Keratinocyte (primary cell): Measurements from ENCODE around the gene PXDN. TPM values are rescaled to one million over a fixed set of nuclear protein-coding genes. Genes with fewer than 3 reads are reported as not detected.

ENCODE experiments used
- DNase-seq: peaks from one replicate; pipeline ENCODE4 v3.0.0-alpha.2; 2011; ENCODE audit warnings: low read depth, missing footprints, low spot score
- FAIRE-seq: peaks from 2 replicates; lab custom pipeline; 2011; peaks lifted over from hg19 to GRCh38; lab: Jason Lieb, UNC
- H2AFZ ChIP-seq: 2 replicates; pipeline ENCODE4 v1.6.0; 2012; ENCODE audit warnings: low read length, control low read depth, inconsistent platforms; ENCODE audit not compliant: control insufficient read depth
- H3K27ac ChIP-seq: 2 replicates; pipeline ENCODE4 v1.5.1; 2011; ENCODE audit warnings: low read length; ENCODE audit not compliant: control insufficient read depth, insufficient read depth
- H3K27me3 ChIP-seq: 3 replicates; pipeline ENCODE4 v1.6.0; 2011; ENCODE audit warnings: low read length; ENCODE audit not compliant: control insufficient read depth, insufficient read depth; ENCODE audit errors: extremely low read depth
- H3K36me3 ChIP-seq, 2 experiments: 2 replicates in 1 of 2; 3 replicates in 1 of 2; pipeline ENCODE4 v1.5.1; 2011; ENCODE audit warnings: low read length in 2 of 2, mild to moderate bottlenecking in 1 of 2; ENCODE audit not compliant: control insufficient read depth in 2 of 2, insufficient read depth in 2 of 2; ENCODE audit errors: extremely low read depth in 1 of 2
- H3K4me1 ChIP-seq: 3 replicates; pipeline ENCODE4 v1.5.1; 2011; ENCODE audit warnings: low read length; ENCODE audit not compliant: control insufficient read depth, insufficient read depth; ENCODE audit errors: extremely low read depth
- H3K4me2 ChIP-seq: 3 replicates; pipeline ENCODE4 v1.6.0; 2011; ENCODE audit warnings: low read depth, low read length; ENCODE audit not compliant: control insufficient read depth, insufficient read depth; ENCODE audit errors: extremely low read depth
- H3K4me3 ChIP-seq, 3 experiments: fragments of 200-600 bp in 1 of 3; sonication (generic) in 1 of 3; 2 replicates in 2 of 3; 3 replicates in 1 of 3; pipeline ENCODE4 v1.5.1; 2011 to 2016; ENCODE audit warnings: low read length in 3 of 3, mild to moderate bottlenecking in 3 of 3, control low read depth in 2 of 3, inconsistent platforms in 1 of 3, low read depth in 1 of 3, mixed read lengths in 1 of 3, mixed run types in 1 of 3, moderate library complexity in 1 of 3; ENCODE audit not compliant: control insufficient read depth in 2 of 3, insufficient read depth in 2 of 3; ENCODE audit errors: extremely low read depth in 1 of 3
- H3K79me2 ChIP-seq: 2 replicates; pipeline ENCODE4 v1.6.0; 2012; ENCODE audit warnings: low read length; ENCODE audit not compliant: control insufficient read depth, insufficient read depth
- H3K9ac ChIP-seq: 3 replicates; pipeline ENCODE4 v1.6.0; 2011; ENCODE audit warnings: low read length; ENCODE audit not compliant: control insufficient read depth, insufficient read depth; ENCODE audit errors: extremely low read depth
- H3K9me1 ChIP-seq: 3 replicates; pipeline ENCODE4 v1.6.0; 2011; ENCODE audit warnings: low read length; ENCODE audit not compliant: control insufficient read depth, insufficient read depth; ENCODE audit errors: extremely low read depth
- H3K9me3 ChIP-seq: 2 replicates; pipeline ENCODE4 v1.5.1; 2012; ENCODE audit warnings: low read depth, low read length; ENCODE audit not compliant: control insufficient read depth
- H4K20me1 ChIP-seq: 3 replicates; pipeline ENCODE4 v1.6.0; 2011; ENCODE audit warnings: low read length; ENCODE audit not compliant: control insufficient read depth, insufficient read depth; ENCODE audit errors: extremely low read depth
- EZH2 ChIP-seq: IDR thresholded peaks from one replicate; pipeline ENCODE4 v1.6.1; 2012; ENCODE audit warnings: inconsistent platforms, mild to moderate bottlenecking, low read length, moderate library complexity
- dilution Hi-C: fragments of 300-500 bp; cut with MboI; formaldehyde crosslinking; loops from one replicate; pipeline ENCODE4 v1.7.0; 2020; ENCODE audit warnings: low sequenced_read_pairs; ENCODE audit not compliant: extremely low pct_ligation_motif_present
- polyA plus RNA-seq, 5 experiments: library from polyadenylated mRNA; depleted of rRNA in 3 of 5; stranded (reverse) in 3 of 5; stranded (forward) in 1 of 5; unstranded in 1 of 5; fragments of >200 nt; gene quantifications; 1 replicate in 1 of 5; 2 replicates in 3 of 5; 3 replicates in 1 of 5; pipeline versions ENCODE4 v1.2.1 to v1.2.3, GENCODE V29; 2011 to 2012; ENCODE audit warnings: missing spikeins in 2 of 5, low read depth in 1 of 5, low replicate concordance in 1 of 5
- TF ChIP-seq, protein P1 (sequence below), 3 experiments: IDR thresholded peaks in 1 of 3; conservative IDR thresholded peaks in 1 of 3; optimal IDR thresholded peaks in 1 of 3; 2 replicates in 2 of 3; 3 replicates in 1 of 3; pipeline versions ENCODE3 to v1.5.1; 2011; ENCODE audit warnings: low read length in 3 of 3, mild to moderate bottlenecking in 3 of 3, moderate library complexity in 2 of 3, control low read depth in 1 of 3, inconsistent platforms in 1 of 3; ENCODE audit not compliant: insufficient read depth in 2 of 3; ENCODE audit errors: extremely low read depth in 1 of 3

PXDN gene
- polyA plus RNA-seq, 1 donor (not counting 4 experiments of a cell fraction or from before 2014, with no cell fraction given) = 36.7 TPM

DNA sequence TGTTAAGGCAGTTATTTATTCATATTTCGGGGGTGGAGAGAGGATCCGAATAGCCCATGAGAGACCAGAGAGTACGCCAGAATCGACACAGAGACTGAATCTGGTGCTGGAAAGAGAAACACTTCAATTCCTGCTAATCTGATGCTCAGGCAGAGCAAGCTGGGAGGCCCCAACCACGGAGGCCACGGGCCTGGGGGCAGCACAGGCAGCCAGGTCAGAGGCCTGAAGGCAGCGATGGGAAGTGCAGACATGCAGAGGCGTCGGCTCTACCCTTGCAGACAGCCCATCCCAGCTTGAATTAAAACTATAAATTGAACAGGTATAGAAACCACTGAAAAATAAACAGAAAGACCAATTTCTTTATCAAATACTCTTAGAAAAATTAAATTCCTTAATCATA, 50.6 kb downstream of the PXDN start:
- Histone ChIP-seq H3K9ac (no peak overlapping the region), H3K36me3 (peaks cover 0 to 6% of the 10 kb centered on the region in 2 experiments), H3K27ac (no peak overlapping the region), H2AFZ (no peak overlapping the region), H4K20me1 (no peaks in the 10 kb centered on the region), H3K4me1 (peaks cover 11% of the 10 kb centered on the region), H3K27me3 (no peaks in the 10 kb centered on the region), H3K79me2 (peaks cover 34% of the 10 kb centered on the region), H3K9me3 (no peaks in the 10 kb centered on the region), H3K4me2 (no peak overlapping the region), H3K4me3 (no peak overlapping the region), H3K9me1 (peaks cover 2% of the 10 kb centered on the region)
- no peak for DNase-seq
- dilution Hi-C loops = no loop called here
- TF ChIP-seq EZH2 = no peak
- no peak for FAIRE-seq

DNA sequence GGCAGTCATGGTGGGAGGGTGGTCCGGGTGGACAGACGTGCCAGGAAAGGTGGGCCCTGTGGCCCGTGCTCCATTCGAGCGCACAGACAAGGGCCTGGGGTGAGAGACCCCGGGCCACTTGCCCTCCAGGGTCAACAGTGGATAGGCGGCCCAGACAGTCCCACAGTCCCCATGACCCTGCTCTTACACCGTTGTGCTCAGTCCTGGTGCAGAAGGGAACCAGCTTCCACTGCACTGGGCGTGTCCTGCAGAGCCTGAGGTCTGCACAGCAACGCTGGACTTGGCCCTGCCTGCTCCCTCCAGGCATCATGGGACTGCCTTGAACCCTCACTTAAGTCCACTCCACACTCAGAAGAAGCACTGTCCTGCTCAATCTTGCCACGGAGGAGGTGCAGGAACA, 52.0 kb downstream of the PXDN start:
- TF ChIP-seq, protein P1, sequence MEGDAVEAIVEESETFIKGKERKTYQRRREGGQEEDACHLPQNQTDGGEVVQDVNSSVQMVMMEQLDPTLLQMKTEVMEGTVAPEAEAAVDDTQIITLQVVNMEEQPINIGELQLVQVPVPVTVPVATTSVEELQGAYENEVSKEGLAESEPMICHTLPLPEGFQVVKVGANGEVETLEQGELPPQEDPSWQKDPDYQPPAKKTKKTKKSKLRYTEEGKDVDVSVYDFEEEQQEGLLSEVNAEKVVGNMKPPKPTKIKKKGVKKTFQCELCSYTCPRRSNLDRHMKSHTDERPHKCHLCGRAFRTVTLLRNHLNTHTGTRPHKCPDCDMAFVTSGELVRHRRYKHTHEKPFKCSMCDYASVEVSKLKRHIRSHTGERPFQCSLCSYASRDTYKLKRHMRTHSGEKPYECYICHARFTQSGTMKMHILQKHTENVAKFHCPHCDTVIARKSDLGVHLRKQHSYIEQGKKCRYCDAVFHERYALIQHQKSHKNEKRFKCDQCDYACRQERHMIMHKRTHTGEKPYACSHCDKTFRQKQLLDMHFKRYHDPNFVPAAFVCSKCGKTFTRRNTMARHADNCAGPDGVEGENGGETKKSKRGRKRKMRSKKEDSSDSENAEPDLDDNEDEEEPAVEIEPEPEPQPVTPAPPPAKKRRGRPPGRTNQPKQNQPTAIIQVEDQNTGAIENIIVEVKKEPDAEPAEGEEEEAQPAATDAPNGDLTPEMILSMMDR (optimal IDR thresholded peaks at IDR 0.05 in 1 of 3, IDR thresholded peaks at IDR 0.05 in 1 of 3, conservative IDR thresholded peaks at IDR 0.05 in 1 of 3; ENCODE audit: extremely low read depth in 1 of 3, insufficient read depth in 2 of 3, low read length in 3 of 3) = no peak
- TF ChIP-seq EZH2 = no peak
- DNase-seq = no peak
- dilution Hi-C loops = no loop called here
- Histone ChIP-seq H3K27ac (no peak overlapping the region), H3K27me3 (no peaks in the 10 kb centered on the region), H3K4me3 (no peak overlapping the region), H3K9me1 (no peaks in the 10 kb centered on the region), H2AFZ (no peak overlapping the region), H3K9ac (no peak overlapping the region), H3K79me2 (peaks cover 26% of the 10 kb centered on the region), H3K9me3 (no peaks in the 10 kb centered on the region), H4K20me1 (no peaks in the 10 kb centered on the region), H3K4me2 (no peak overlapping the region), H3K4me1 (peaks cover 5% of the 10 kb centered on the region), H3K36me3 (peaks cover 0 to 10% of the 10 kb centered on the region in 2 experiments)
- FAIRE-seq = no peak

DNA sequence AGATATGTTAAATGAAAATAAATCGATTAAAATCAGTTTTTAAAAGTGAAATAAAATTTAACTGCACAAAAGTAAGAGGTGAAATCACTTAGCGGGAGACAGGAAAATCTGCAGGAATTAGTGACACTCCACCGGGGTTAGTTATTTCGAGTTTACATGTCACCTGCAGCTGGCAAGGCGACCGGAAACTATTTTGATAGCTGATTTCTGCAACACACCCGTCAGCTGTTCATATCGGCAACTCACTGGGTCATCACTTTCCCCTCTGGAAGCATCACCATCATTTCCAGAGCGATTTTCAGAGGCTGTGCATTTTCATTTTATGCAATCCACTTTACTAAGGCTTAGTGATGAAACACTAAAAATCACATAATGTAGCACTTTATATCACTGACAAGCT, 52.9 kb downstream of the PXDN start:
- H3K4me2 ChIP-seq = no peak overlapping the region
- peaks cover under 1% of the 10 kb centered on the region for H3K4me1 ChIP-seq
- FAIRE-seq (no peak), DNase-seq (no peak)
- H3K27ac ChIP-seq = no peak overlapping the region
- no peaks in the 10 kb centered on the region for H3K9me3 ChIP-seq
- no peak overlapping the region for H3K9ac ChIP-seq
- H3K4me3 ChIP-seq = no peak overlapping the region
- no peak overlapping the region for H2AFZ ChIP-seq
- peaks cover 3 to 10% of the 10 kb centered on the region in 2 experiments for H3K36me3 ChIP-seq
- peaks cover 19% of the 10 kb centered on the region for H3K79me2 ChIP-seq
- no peaks in the 10 kb centered on the region for H3K9me1 ChIP-seq
- H4K20me1 ChIP-seq = no peaks in the 10 kb centered on the region
- dilution Hi-C loops = no loop called here
- H3K27me3 ChIP-seq = no peaks in the 10 kb centered on the region
- TF ChIP-seq, protein P1 (optimal IDR thresholded peaks at IDR 0.05 in 1 of 3, IDR thresholded peaks at IDR 0.05 in 1 of 3, conservative IDR thresholded peaks at IDR 0.05 in 1 of 3; ENCODE audit: extremely low read depth in 1 of 3, insufficient read depth in 2 of 3, low read length in 3 of 3) = no peak
- no peak for TF ChIP-seq EZH2
